K562 (cell line): ENCODE measurements around the gene CD4. TPM values are rescaled to one million over a fixed set of nuclear protein-coding genes. Genes with fewer than 3 reads are reported as not detected.

Source experiments
- ATF1 ChIP-seq, 2 experiments: fragments of 450-650 bp in 1 of 2; IDR thresholded peaks; 2 replicates each; pipeline ENCODE4 v1.6.1; 2016; ENCODE audit warnings: missing compliant biosample characterization in 1 of 2, missing genetic modification characterization in 1 of 2
- GABPB1 ChIP-seq: sonication (generic); formaldehyde crosslinking; IDR thresholded peaks from 2 replicates; pipeline ENCODE4 v1.8.0; 2022; ENCODE audit warnings: mild to moderate bottlenecking, missing genetic modification reagents
- MBD2 ChIP-seq: sonication (generic); IDR thresholded peaks from 2 replicates; pipeline ENCODE4 v1.6.1; 2016; ENCODE audit warnings: low read depth, borderline replicate concordance
- POLR2AphosphoS2 ChIP-seq: IDR thresholded peaks from 2 replicates; pipeline ENCODE4 v1.6.1; 2012; ENCODE audit warnings: low read length, improper control_type of control experiment
- RBFOX2 ChIP-seq: fragments of 200-400 bp; formaldehyde crosslinking; IDR thresholded peaks from 2 replicates; pipeline ENCODE4 v1.6.1; 2017; ENCODE audit warnings: low read depth, mild to moderate bottlenecking, low read length, moderate library complexity
- SP2 ChIP-seq: IDR thresholded peaks from 2 replicates; pipeline ENCODE4 v1.6.1; 2011; ENCODE audit warnings: mild to moderate bottlenecking, low read depth, low read length, moderate library complexity; ENCODE audit not compliant: poor library complexity, severe bottlenecking; ENCODE audit errors: extremely low read depth
- TAF9B ChIP-seq: fragments of 450-650 bp; IDR thresholded peaks from 2 replicates; pipeline ENCODE4 v1.6.1; 2018; ENCODE audit warnings: mild to moderate bottlenecking; ENCODE audit not compliant: partially characterized antibody
- ZNF263 ChIP-seq: sonication (generic); formaldehyde crosslinking; IDR thresholded peaks from 2 replicates; pipeline ENCODE4 v1.8.0; 2022; ENCODE audit warnings: mild to moderate bottlenecking, missing genetic modification reagents, borderline replicate concordance
- ZNF280A ChIP-seq: fragments of 450-650 bp; IDR thresholded peaks from 2 replicates; pipeline ENCODE4 v1.6.1; 2018; ENCODE audit warnings: mild to moderate bottlenecking, low read depth; ENCODE audit not compliant: partially characterized antibody
- ZNF395 ChIP-seq: fragments of 200-800 bp; sonication (Bioruptor generic); IDR thresholded peaks from 2 replicates; pipeline ENCODE4 v1.6.1; 2017; ENCODE audit warnings: missing genetic modification characterization, missing compliant biosample characterization
- polyA plus RNA-seq, 8 experiments: library from polyadenylated mRNA; depleted of rRNA in 4 of 8; stranded (reverse) in 5 of 8; unstranded in 3 of 8; fragments of >200 nt; fragmentation: Nextera tagmentation in 2 of 8; fragmentation: Illumina TruSeq in 1 of 8; extraction: Ambion mirVana in 2 of 8; extraction: Trizol in 1 of 8; gene quantifications; 2 replicates each; pipeline versions ENCODE4 v1.2.1 to v1.2.3, GENCODE V29; 2011 to 2014; ENCODE audit warnings: inconsistent platforms in 1 of 8, missing spikeins in 1 of 8
- total RNA-seq, 7 experiments: library from RNA; depleted of rRNA in 6 of 7; stranded (reverse); fragments of >200 nt in 6 of 7; fragmentation: Illumina TruSeq in 2 of 7; extraction: Trizol in 2 of 7; gene quantifications; 2 replicates each; pipeline versions ENCODE4 v1.2.1 to v1.2.3, GENCODE V29; 2011 to 2021; ENCODE audit warnings: low replicate concordance in 1 of 7

Gene CD4
- total and polyA plus RNA-seq, 9 of the 15 experiments (the other 6 are each of a cell fraction or from before 2014, with no cell fraction given), result 0.06 to 0.27 (median 0.09) TPM; not detected in 5

GRCh38 chr12:6779708-6780432 lies 9.5 kb upstream of the CD4 start (continued):
- TF ChIP-seq POLR2AphosphoS2 (no peak), ZNF280A (no peak), ZNF395 (CRISPR knock-in tag) (no peak), TAF9B (no peak), ATF1 (CRISPR knock-in tag; IDR thresholded peaks at IDR 0.05) (no peak), ATF1 (tag; IDR thresholded peaks at IDR 0.05) (no peak), GABPB1 (CRISPR knock-in tag) (no peak), ZNF263 (CRISPR knock-in tag) (no peak), RBFOX2 (no peak), MBD2 (no peak), SP2 (no peak)
